ENCODE measurements around the gene NSRP1. TPM values are rescaled to one million over a fixed set of nuclear protein-coding genes. Genes with fewer than 3 reads are reported as not detected.

NSRP1 gene
- total RNA-seq, 1 donor from 2014 or later: 11.1 TPM

DNA sequence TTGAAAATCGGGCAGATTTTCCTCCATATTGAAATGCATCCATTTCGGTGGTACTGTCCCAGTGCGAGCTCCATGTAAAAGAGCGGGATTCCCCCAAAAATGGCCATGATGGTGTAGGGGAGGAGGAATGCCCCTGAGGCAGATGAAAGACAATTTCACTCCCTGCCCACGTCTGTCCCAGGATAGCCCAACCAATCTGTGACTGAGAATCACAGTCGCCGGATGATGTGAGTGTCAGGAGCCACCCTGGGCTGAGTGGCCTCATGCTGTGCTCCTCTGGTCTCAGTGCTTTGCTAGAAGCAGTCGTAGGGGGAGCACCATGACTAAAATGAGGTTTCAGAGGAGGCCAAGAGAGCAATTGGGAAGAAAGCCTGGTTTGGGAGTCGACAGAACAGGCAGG lies 102.2 kb downstream of the NSRP1 start:
- TF ChIP-seq, protein P1, sequence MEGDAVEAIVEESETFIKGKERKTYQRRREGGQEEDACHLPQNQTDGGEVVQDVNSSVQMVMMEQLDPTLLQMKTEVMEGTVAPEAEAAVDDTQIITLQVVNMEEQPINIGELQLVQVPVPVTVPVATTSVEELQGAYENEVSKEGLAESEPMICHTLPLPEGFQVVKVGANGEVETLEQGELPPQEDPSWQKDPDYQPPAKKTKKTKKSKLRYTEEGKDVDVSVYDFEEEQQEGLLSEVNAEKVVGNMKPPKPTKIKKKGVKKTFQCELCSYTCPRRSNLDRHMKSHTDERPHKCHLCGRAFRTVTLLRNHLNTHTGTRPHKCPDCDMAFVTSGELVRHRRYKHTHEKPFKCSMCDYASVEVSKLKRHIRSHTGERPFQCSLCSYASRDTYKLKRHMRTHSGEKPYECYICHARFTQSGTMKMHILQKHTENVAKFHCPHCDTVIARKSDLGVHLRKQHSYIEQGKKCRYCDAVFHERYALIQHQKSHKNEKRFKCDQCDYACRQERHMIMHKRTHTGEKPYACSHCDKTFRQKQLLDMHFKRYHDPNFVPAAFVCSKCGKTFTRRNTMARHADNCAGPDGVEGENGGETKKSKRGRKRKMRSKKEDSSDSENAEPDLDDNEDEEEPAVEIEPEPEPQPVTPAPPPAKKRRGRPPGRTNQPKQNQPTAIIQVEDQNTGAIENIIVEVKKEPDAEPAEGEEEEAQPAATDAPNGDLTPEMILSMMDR (IDR thresholded peaks at IDR 0.05; ENCODE audit: insufficient read depth, low read length, poor library complexity, severe bottlenecking): no peak
- no peak for DNase-seq (ENCODE audit: low read depth)
- Histone ChIP-seq H3K27me3 (ENCODE audit: control insufficient read depth, insufficient read depth, low read length) (no peaks in the 10 kb centered on the region), H3K4me3 (ENCODE audit: low read depth, low read length) (no peak overlapping the region), H3K36me3 (ENCODE audit: control insufficient read depth, insufficient read depth, low read length) (no peaks in the 10 kb centered on the region)

DNA sequence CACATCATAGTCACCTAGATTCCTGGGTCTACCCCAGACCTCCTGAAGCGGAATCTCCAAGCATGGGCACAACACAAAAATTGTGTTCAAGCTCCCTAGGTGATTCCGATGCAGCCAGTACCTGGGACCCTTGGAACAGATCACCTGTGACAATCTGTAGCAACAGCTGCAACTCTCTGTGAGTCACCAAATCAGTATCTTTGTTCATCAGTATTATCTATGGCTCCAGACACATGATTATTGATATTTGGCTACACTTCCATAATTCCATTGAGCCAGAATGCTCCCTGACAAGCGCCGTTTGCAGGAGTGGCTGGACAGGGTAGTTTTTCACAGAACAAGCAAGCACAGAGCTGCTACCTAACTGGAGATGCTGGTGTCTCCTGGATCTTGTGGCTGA lies 102.7 kb downstream of the NSRP1 start:
- DNase-seq (ENCODE audit: low read depth): no peak
- Histone ChIP-seq H3K27me3 (ENCODE audit: control insufficient read depth, insufficient read depth, low read length) (no peaks in the 10 kb centered on the region), H3K4me3 (ENCODE audit: low read depth, low read length) (no peak overlapping the region), H3K36me3 (ENCODE audit: control insufficient read depth, insufficient read depth, low read length) (no peaks in the 10 kb centered on the region)
- TF ChIP-seq, protein P1 (IDR thresholded peaks at IDR 0.05; ENCODE audit: insufficient read depth, low read length, poor library complexity, severe bottlenecking): no peak

DNA sequence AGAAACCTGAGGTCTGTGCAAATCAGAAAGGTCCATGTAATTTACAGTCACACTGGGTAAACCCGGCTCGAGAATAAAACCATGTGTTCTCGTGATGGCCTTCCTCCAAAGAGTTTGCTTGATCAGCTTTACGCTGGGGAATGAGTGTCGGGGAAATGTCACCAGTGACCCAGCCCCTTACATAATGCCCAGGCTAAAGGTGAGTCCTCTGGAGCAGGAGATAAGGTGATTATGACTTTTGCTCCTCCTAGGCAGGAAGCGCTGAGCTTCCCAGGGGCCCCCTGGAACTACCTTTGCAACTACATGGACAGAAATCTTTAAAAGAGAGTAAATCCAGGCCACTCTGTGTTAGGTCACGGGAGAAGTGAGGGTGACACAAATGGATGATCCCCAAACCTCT lies 103.2 kb downstream of the NSRP1 start:
- DNase-seq (ENCODE audit: low read depth): no peak
- no peaks in the 10 kb centered on the region for H3K36me3 ChIP-seq (ENCODE audit: control insufficient read depth, insufficient read depth, low read length)
- H3K27me3 ChIP-seq (ENCODE audit: control insufficient read depth, insufficient read depth, low read length): no peaks in the 10 kb centered on the region
- TF ChIP-seq, protein P1 (IDR thresholded peaks at IDR 0.05; ENCODE audit: insufficient read depth, low read length, poor library complexity, severe bottlenecking): no peak
- no peak overlapping the region for H3K4me3 ChIP-seq (ENCODE audit: low read depth, low read length)

DNA sequence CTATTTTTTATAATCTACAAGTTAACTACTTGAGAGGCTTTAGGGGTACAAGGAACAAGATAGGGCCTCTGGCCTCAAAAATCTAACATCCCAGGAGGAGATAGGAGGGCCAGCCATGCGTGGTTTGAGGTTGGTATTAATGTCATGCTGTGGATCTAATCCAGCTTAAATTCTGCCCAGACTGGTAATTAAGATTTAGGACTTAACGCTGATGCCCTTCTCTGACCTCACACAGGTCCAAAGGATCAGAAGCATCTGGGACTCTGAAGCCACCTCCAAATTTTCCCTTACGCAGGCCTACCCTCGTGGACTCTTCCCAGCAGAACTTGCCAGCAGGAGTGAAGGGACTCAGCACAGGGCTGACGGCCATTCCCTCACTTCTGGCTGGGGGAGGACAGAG lies 103.8 kb downstream of the NSRP1 start:
- no peaks in the 10 kb centered on the region for H3K27me3 ChIP-seq (ENCODE audit: control insufficient read depth, insufficient read depth, low read length)
- no peak overlapping the region for H3K4me3 ChIP-seq (ENCODE audit: low read depth, low read length)
- TF ChIP-seq, protein P1 (IDR thresholded peaks at IDR 0.05; ENCODE audit: insufficient read depth, low read length, poor library complexity, severe bottlenecking): no peak
- no peak for DNase-seq (ENCODE audit: low read depth)
- no peaks in the 10 kb centered on the region for H3K36me3 ChIP-seq (ENCODE audit: control insufficient read depth, insufficient read depth, low read length)

DNA sequence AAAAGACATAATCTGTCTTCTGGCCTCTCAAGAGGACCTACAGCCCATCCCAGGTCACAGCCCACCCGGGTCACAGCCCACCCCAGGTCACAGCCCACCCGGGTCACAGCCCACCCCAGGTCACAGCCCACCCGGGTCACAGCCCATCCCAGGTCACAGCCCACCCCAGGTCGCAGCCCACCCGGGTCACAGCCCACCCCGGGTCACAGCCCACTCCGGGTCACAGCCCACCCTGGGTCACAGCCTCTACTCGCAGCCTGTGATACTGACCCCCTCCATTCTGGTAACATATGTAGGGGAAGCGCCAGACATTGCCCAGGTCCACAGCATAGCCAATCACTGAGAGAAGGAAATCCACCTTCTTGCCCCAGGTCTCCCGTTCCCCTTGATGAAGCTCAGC lies 104.7 kb downstream of the NSRP1 start:
- TF ChIP-seq, protein P1 (IDR thresholded peaks at IDR 0.05; ENCODE audit: insufficient read depth, low read length, poor library complexity, severe bottlenecking): no peak
- Histone ChIP-seq H3K36me3 (ENCODE audit: control insufficient read depth, insufficient read depth, low read length) (no peaks in the 10 kb centered on the region), H3K27me3 (ENCODE audit: control insufficient read depth, insufficient read depth, low read length) (no peaks in the 10 kb centered on the region), H3K4me3 (ENCODE audit: low read depth, low read length) (no peak overlapping the region)
- DNase-seq (ENCODE audit: low read depth): no peak

DNA sequence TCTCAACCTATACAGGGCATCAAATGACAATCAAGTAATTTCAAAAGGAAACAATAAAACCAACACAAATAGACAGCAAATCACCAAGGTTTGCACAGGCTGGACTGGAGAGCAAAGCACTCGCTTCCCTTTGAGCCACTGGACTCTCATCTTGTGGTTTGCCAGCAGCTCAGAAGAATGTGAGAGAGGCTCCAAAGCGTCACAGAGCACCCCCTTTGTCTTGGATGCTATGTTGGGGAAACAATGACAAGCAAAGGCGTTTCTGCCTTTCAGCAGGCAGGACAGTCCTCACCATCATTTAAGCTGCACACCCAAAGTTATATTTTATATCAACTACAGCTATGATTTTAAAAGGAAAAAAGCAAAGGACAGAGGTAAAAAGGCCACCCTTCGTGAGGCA lies 105.6 kb downstream of the NSRP1 start:
- DNase-seq (ENCODE audit: low read depth): no peak
- H3K27me3 ChIP-seq (ENCODE audit: control insufficient read depth, insufficient read depth, low read length): no peaks in the 10 kb centered on the region
- no peaks in the 10 kb centered on the region for H3K36me3 ChIP-seq (ENCODE audit: control insufficient read depth, insufficient read depth, low read length)
- no peak overlapping the region for H3K4me3 ChIP-seq (ENCODE audit: low read depth, low read length)
- TF ChIP-seq, protein P1 (IDR thresholded peaks at IDR 0.05; ENCODE audit: insufficient read depth, low read length, poor library complexity, severe bottlenecking): no peak
